Neural progenitor cell (in vitro differentiated cells): Measurements from ENCODE around the gene RAB3IL1.

Source experiments
- CTCF ChIP-seq: fragments of 200-600 bp; sonication (generic); IDR thresholded peaks from 2 replicates; pipeline ENCODE4 v1.5.1; 2017; ENCODE audit warnings: antibody characterized with exemption, mild to moderate bottlenecking
- EZH2phosphoT487 ChIP-seq: fragments of 200-600 bp; sonication (generic); IDR thresholded peaks from 2 replicates; pipeline ENCODE4 v1.6.1; 2017; ENCODE audit warnings: antibody characterized with exemption

GRCh38 chr11:61954106-61954850, 36.9 kb upstream of the RAB3IL1 start:
- TF ChIP-seq CTCF (no peak), EZH2phosphoT487 (no peak)
